H4 (cell line): ENCODE measurements around the gene TAB3. TPM values are rescaled to one million over a fixed set of nuclear protein-coding genes. Genes with fewer than 3 reads are reported as not detected.
"Not testable (repeated sequence)": the region's sequence is repeated elsewhere in the genome, so short reads cannot be mapped to it uniquely, and the experiment has no call there.

Source experiments
- DNase-seq: peaks from one replicate; pipeline ENCODE4 v3.0.0-alpha.2; 2015; ENCODE audit warnings: low spot score
- total RNA-seq: library from RNA; depleted of rRNA; stranded (reverse); fragments of >200 nt; shearing (Covaris generic); gene quantifications from 2 replicates; pipeline ENCODE4 v1.2.3, GENCODE V29; 2014

TAB3 gene
- total RNA-seq, 1 experiment from 2014 or later, result 11.0 TPM

GRCh38 chrX:30819080-30819479 lies 70.0 kb downstream of the TAB3 start:
- no peak for DNase-seq

- DNase-seq, result no peak
Measured at GRCh38 chrX:30816079-30816478, 73.0 kb downstream of the TAB3 start.

GRCh38 chrX:30814978-30815377 lies 74.1 kb downstream of the TAB3 start:
- no peak for DNase-seq

- DNase-seq, result no peak
Measured at GRCh38 chrX:30812326-30812725, 76.7 kb downstream of the TAB3 start.

GRCh38 chrX:30806187-30806728 lies 82.8 kb downstream of the TAB3 start:
- DNase-seq, result no peak

- DNase-seq, result no peak
Measured at GRCh38 chrX:30804462-30804861, 84.6 kb downstream of the TAB3 start.

- no peak for DNase-seq
Measured at GRCh38 chrX:30800901-30801300, 88.2 kb downstream of the TAB3 start.

- DNase-seq, result no peak
Measured at GRCh38 chrX:30799327-30799726, 89.7 kb downstream of the TAB3 start.

- DNase-seq, result no peak
Measured at GRCh38 chrX:30798810-30799209, 90.2 kb downstream of the TAB3 start.

GRCh38 chrX:30797301-30797700 lies 91.8 kb downstream of the TAB3 start:
- DNase-seq, result not testable (repeated sequence)

- no peak for DNase-seq
Measured at GRCh38 chrX:30795981-30796958, 92.8 kb downstream of the TAB3 start.

- no peak for DNase-seq
Measured at GRCh38 chrX:30794497-30794896, 94.6 kb downstream of the TAB3 start.

GRCh38 chrX:30793767-30794103 lies 95.3 kb downstream of the TAB3 start:
- DNase-seq, result no peak

GRCh38 chrX:30793075-30793766 lies 95.8 kb downstream of the TAB3 start:
- DNase-seq, result no peak

GRCh38 chrX:30791296-30792278 lies 97.5 kb downstream of the TAB3 start:
- no peak for DNase-seq

GRCh38 chrX:30787012-30787411 lies 102.0 kb downstream of the TAB3 start:
- no peak for DNase-seq

- DNase-seq, result no peak
Measured at GRCh38 chrX:30786374-30786773, 102.7 kb downstream of the TAB3 start.

GRCh38 chrX:30781711-30782444 lies 107.2 kb downstream of the TAB3 start:
- no peak for DNase-seq

- no peak for DNase-seq
Measured at GRCh38 chrX:30779453-30780030, 109.5 kb downstream of the TAB3 start.

- DNase-seq, result no peak
Measured at GRCh38 chrX:30777575-30777974, 111.5 kb downstream of the TAB3 start.
